ENCODE measurements around the gene ATF4. TPM values are rescaled to one million over a fixed set of nuclear protein-coding genes. Genes with fewer than 3 reads are reported as not detected.

Gene ATF4
- total and polyA plus RNA-seq, 2 of the 13 experiments (the other 11 are each of a cell fraction or from before 2014, with no cell fraction given) = 486 to 1,297 TPM

- in situ Hi-C loops (cut with HindIII; ENCODE audit: extremely low pct_ligation_motif_present, low pct_unique_long_range_greater_than_20kb) (no loop called here), intact Hi-C loops (cut with micrococcal nuclease; ENCODE audit: unreplicated experiment) (loop anchor here (1.0 kb wide), 1 partner anchor 36 kb away; no protein-coding TSS in a partner anchor)
- POLR2A ChIA-PET = interaction anchor here (0.8 to 11.2 kb wide), 10 partner anchors 9 to 515 kb away, joined by 3 to 167 read pairs (median 6); partner anchors contain the start of genes ATF4, MIEF1, RPL3 and TAB1
- CTCF ChIA-PET (ENCODE audit: low intra/inter-chr PET ratio, low total read pairs) = interaction anchor here (1.6 to 3.3 kb wide), 2 partner anchors 33 to 36 kb away, joined by 18 to 24 read pairs; no protein-coding TSS in a partner anchor
- Histone ChIP-seq H3K27ac (ENCODE audit: extremely low read length, insufficient read depth, low read length) (no peak overlapping the region), H3K9ac (ENCODE audit: insufficient read depth, low read depth, low read length) (no peak overlapping the region), H3K36me3 (replicated peaks in 1 of 2; ENCODE audit: control insufficient read depth in 1 of 2, insufficient read depth in 2 of 2, low read length in 2 of 2) (peaks cover 2 to 15% of the 10 kb centered on the region in 2 experiments), H3K4me3 (replicated peaks in 1 of 3; ENCODE audit: insufficient read depth in 1 of 3, low read depth in 2 of 3, low read length in 3 of 3) (0 out of 6 replicates have a peak overlapping the region, but pooled peaks of 1 of the 3 experiments have one; percentile 9), H3K79me2 (ENCODE audit: insufficient read depth, low read length) (peaks cover 21% of the 10 kb centered on the region), H3K9me3 (ENCODE audit: low read length) (no peaks in the 10 kb centered on the region), H2AFZ (ENCODE audit: low read length) (no peak overlapping the region), H3K27me3 (ENCODE audit: control insufficient read depth in 1 of 2, insufficient read depth in 2 of 2, low read length in 2 of 2) (no peaks in the 10 kb centered on the region; a peak in 1 of 5 replicates), H4K20me1 (ENCODE audit: insufficient read depth, low read length) (peaks cover 36% of the 10 kb centered on the region), H3K4me2 (ENCODE audit: low read depth, low read length) (peak overlapping the region; percentile 59), H3K4me1 (ENCODE audit: insufficient read depth, low read length) (peaks cover 83% of the 10 kb centered on the region)
- WGBS (ENCODE audit: low lambda C conversion rate) = 83% methylated on average over 1 of the region's 17 CpGs
- BruUV-seq (replicated peaks) = no TSS peak
- no peak for ATAC-seq
- no peak for FAIRE-seq
- DNase-seq (ENCODE audit: low spot score) = no peak
- no peak for TF ChIP-seq ARID3A (IDR thresholded peaks at IDR 0.05; ENCODE audit: low read depth, low read length)
- TF ChIP-seq, protein P1, sequence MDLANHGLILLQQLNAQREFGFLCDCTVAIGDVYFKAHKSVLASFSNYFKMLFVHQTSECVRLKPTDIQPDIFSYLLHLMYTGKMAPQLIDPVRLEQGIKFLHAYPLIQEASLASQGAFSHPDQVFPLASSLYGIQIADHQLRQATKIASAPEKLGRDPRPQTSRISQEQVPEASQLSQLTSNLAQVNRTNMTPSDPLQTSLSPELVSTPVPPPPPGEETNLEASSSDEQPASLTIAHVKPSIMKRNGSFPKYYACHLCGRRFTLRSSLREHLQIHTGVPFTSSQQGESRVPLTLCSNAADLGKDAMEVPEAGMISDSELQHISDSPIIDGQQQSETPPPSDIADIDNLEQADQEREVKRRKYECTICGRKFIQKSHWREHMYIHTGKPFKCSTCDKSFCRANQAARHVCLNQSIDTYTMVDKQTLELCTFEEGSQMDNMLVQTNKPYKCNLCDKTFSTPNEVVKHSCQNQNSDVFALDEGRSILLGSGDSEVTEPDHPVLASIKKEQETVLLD (CRISPR knock-in tag; IDR thresholded peaks at IDR 0.05; ENCODE audit: low read depth) = no peak
- TF ChIP-seq ZNF382 (CRISPR knock-in tag; IDR thresholded peaks at IDR 0.05; ENCODE audit: borderline replicate concordance) = no peak
- TF ChIP-seq RBM22 (optimal IDR thresholded peaks at IDR 0.05; ENCODE audit: low read length) = no peak
- no peak for TF ChIP-seq ZNF605 (CRISPR knock-in tag; IDR thresholded peaks at IDR 0.05)
- TF ChIP-seq RBM39 (IDR thresholded peaks at IDR 0.05; ENCODE audit: low read depth, low read length, poor library complexity, severe bottlenecking) = peak; percentile 68
- no peak for TF ChIP-seq GTF2F1 (IDR thresholded peaks at IDR 0.05; ENCODE audit: low read length)
- no peak for TF ChIP-seq ELF4 (CRISPR knock-in tag; IDR thresholded peaks at IDR 0.05; ENCODE audit: borderline replicate concordance)
- no peak for TF ChIP-seq CSRNP1 (CRISPR knock-in tag; IDR thresholded peaks at IDR 0.05)
- no peak for TF ChIP-seq ZNF34 (CRISPR knock-in tag; IDR thresholded peaks at IDR 0.05; ENCODE audit: borderline replicate concordance)
- no peak for TF ChIP-seq FOSL1 (CRISPR knock-in tag; IDR thresholded peaks at IDR 0.05; ENCODE audit: borderline replicate concordance)
- no peak for TF ChIP-seq ZNF780A (CRISPR knock-in tag; IDR thresholded peaks at IDR 0.05)
- TF ChIP-seq NR3C1 (CRISPR knock-in tag; IDR thresholded peaks at IDR 0.05) = no peak
- TF ChIP-seq ZNF264 (CRISPR knock-in tag; IDR thresholded peaks at IDR 0.05) = no peak
- TF ChIP-seq ZNF329 (CRISPR knock-in tag; IDR thresholded peaks at IDR 0.05; ENCODE audit: low read depth) = no peak
- TF ChIP-seq ATF7-NPFF (CRISPR knock-in tag; IDR thresholded peaks at IDR 0.05; ENCODE audit: low read depth) = peak; percentile 8; the same call in 1 of the 2 replicates
- TF ChIP-seq ZNF816 (CRISPR knock-in tag; IDR thresholded peaks at IDR 0.05; ENCODE audit: borderline replicate concordance) = no peak
- no peak for TF ChIP-seq ZBTB46 (CRISPR knock-in tag; IDR thresholded peaks at IDR 0.05; ENCODE audit: borderline replicate concordance)
Measured at GRCh38 chr22:39529487-39529851, 9.1 kb downstream of the ATF4 start.

Measured in HepG2 (cell line).